Left hindlimb (tissue), 1 donor: ENCODE measurements around the gene H1-8.
"Not testable (repeated sequence)": the region's sequence is repeated elsewhere in the genome, so short reads cannot be mapped to it uniquely, and the experiment has no call there.

ENCODE experiments used
- DNase-seq: peaks from one replicate; pipeline ENCODE4 v3.0.0-alpha.2; 2018

Gene H1-8, protein sequence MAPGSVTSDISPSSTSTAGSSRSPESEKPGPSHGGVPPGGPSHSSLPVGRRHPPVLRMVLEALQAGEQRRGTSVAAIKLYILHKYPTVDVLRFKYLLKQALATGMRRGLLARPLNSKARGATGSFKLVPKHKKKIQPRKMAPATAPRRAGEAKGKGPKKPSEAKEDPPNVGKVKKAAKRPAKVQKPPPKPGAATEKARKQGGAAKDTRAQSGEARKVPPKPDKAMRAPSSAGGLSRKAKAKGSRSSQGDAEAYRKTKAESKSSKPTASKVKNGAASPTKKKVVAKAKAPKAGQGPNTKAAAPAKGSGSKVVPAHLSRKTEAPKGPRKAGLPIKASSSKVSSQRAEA

GRCh38 chr3:129543156-129543790, at the start of gene H1-8:
Gene H1-8 (plus strand): TSS chr3:129543175. CDS start chr3:129543219, 44 bp downstream.
- DNase-seq, result no peak

GRCh38 chr3:129493206-129493605, 49.8 kb upstream of the H1-8 start:
- DNase-seq, result no peak

GRCh38 chr3:129494499-129494898, 48.5 kb upstream of the H1-8 start:
- not testable (repeated sequence) for DNase-seq

DNA sequence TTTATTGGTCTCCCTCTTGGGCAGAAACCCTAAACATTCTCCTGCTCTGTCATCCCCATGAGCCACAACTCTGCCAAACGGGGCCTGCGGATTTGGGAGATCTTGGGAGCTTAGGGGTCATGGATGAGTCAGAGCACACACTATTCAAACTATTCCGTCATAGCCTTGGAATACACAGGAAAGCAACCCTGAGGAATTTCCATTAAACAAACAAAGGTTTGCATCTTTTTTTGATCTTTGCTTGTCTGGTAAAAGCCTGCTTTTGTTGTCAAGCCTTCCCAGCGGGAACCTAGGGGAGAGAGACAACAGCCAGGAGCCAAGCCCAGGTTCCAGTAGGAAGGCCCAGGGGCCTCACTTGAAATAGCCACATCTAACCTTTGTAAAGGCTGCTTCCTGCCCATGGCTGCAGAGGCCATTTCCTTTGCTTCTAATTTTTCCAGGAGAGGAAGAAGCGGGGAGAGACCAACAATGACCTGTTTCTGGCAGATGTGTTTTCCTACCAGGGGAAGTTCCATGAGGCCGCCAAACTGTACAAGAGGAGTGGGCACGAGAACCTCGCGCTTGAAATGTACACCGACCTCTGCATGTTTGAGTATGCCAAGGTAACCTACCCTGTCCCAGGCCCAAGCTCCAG, 47.9 kb upstream of the H1-8 start:
- not testable (repeated sequence) for DNase-seq

- not testable (repeated sequence) for DNase-seq
These were observed 45.1 kb upstream of the H1-8 start for GRCh38 chr3:129497876-129498275.

DNA sequence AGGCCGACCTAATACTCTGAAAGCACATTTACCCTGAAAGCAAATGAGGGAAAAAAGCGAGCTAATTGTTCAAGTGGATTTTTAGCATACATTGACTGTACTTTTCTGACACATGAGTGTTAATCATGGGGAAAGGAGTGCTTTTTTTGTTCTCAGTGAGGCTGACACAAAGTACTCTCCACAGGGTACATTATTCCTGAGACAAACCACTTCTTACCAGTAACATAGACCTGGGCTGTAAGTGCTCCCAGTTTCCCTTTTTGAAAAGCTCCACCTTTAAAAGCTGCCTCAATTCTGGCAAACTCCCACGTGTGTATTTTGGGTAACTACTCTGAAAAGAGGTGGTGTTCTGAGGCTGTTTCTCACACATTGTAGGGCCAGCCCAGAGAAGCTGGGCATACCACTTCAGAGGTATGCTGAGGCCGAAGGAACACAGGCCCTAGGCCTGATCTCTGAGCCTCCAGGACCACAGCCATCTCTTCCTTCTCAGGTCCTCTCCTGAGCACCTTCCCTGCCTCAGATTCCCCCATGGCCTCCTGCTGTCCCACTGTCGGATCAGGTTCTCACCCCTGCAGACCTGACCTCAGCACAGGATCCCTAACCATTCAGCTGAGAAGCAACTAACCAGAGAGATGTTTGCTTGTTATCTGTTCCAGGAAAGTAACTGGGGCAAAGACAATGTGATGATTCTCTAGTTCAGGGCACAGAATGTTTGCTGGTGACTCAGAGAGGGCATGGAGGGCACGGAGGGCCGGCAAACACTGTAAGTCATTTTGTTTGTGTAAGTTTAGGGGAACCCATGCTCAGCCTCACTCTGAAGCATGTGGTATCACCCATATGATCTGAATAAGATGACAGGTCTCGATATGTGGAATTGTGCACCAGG, 44.1 kb upstream of the H1-8 start:
- not testable (repeated sequence) for DNase-seq

DNA sequence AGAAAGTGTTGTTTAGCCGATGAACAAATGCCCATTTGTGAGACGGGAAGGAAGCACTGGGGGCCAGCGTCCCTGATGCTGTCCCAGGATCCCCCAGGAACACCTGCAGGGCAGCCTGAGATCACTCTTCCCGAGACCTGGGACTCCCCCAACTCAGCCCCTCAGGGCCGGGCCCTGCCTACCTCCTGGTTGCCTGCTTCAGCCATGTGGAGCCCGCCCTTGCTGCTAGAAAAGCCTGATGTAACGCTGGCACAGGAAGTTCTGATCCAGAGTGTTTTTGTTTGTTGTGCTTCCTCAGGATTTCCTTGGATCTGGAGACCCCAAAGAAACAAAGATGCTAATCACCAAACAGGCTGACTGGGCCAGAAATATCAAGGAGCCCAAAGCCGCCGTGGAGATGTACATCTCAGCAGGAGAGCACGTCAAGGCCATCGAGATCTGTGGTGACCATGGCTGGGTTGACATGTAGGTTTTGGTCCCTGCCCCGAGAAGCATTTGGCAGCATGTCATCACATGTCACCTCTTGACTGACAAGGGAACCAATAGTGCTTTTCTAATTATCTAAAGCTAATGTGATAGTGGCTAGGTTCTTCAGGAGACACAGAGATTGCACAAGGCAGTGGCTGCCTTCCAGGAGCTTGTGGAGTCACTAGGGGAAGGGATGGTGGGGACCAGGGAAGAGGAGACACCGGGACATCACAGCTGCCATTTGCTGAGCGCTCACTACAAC, 43.2 kb upstream of the H1-8 start:
- not testable (repeated sequence) for DNase-seq

- no peak for DNase-seq
These were observed 42.7 kb upstream of the H1-8 start for GRCh38 chr3:129500334-129500658.

DNA sequence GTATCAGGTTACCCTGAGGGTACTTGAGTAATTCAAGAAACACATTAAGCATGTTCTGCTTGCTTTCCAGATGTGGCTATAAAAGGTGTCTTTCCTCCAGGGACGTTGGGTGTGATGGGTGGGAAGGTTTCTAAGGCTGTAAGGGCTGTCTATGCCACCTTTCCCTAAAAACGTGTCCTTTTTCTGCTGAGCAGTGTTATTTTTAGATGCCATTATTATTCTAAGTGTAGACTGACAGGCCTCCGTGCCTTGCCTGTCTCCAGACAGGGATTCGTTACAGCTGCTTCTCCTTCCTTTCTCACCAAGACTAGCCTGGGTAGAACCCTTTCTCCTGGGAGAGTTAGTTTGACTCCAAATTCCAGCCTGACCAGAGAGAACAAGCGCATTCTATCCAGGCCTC, 41.3 kb upstream of the H1-8 start:
- DNase-seq, result no peak

DNA sequence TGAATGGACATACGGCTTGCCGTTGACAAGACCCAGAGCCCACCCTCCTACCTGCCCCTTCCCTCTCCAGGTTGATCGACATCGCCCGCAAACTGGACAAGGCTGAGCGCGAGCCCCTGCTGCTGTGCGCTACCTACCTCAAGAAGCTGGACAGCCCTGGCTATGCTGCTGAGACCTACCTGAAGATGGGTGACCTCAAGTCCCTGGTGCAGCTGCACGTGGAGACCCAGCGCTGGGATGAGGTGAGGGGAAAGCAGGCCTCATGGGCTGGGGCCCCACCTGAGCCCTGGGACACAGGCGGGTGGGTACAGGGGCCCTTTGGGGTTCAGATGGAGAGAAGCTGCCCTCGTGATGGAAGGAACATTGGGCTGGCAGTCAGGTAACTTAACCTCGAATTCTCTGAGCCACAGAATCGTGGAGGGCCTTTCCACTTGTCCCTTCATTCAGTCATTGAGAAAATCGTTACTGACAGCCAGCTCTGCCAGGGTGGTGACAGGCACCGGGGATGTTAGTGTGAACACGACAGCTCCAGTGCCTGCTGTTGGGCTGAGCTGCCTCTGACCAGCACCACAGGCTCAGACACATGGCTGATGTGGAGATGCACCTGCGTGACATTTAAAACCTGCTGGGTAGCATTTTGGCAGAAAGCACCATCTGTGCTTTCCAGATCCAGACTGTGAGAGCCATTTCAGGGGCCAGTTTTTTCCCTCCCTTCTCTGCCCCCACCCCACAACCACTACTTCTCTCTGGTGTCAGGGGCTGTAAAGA, 40.1 kb upstream of the H1-8 start:
- DNase-seq, result no peak

DNA sequence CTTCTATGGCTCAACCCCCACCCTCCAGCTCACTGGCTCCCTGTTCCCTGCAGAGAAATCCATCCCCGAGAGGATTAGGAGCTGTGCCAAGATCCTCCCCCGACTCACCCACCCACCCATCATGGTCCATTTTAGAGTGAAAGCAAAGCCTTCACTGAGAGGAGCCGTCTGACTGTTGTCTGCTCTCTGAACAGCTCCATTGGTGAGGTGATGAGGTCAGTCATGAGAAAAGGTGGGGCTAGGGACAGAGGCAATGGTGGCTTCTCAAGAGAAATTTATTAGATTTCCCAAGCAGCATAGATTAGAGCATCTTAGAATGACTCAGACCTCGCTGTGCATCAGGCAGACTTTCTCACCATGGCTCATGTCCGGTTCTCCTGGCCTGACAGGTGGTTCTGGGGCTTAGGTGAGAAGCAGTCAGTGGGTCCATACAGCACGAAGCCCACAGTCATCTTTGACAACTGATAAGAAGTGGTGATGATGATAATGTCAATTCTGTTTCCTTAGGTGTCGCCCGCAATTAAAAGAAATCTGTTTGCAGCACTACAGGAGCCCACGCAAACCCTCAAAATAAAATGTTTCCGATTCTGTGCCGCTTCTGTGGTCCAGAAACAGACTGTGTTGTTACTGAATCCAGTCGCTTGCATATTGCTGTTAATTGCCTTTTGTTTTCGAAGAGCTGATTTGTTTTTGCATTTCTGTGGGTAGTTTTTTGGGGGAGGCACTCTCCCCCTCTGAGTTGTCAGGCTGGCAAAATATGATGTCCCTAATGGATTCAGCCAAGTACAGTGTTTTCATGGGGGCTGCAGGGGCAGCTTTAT, 39.3 kb upstream of the H1-8 start:
- DNase-seq, result no peak

- no peak for DNase-seq
These were observed 38.4 kb upstream of the H1-8 start for GRCh38 chr3:129504471-129505100.

DNA sequence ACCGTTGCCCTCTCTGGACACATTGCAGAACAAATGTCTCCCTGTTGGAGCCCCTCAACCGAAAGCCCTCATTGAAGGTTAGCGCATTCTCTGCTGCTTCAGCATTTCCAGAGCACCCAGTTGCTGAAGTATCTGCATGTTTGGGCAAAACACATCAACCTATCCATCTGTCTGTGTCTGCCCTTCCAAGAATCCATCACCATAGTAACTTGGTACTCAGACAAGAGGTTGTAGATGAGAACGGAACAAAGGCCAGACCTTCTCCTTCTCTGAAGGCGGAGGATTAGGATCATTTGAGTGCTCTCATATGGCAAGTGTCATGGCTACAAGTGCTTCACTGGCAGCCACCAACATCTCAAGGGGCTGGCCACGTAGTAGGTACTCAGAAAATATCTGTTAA, 37.6 kb upstream of the H1-8 start:
- no peak for DNase-seq

DNA sequence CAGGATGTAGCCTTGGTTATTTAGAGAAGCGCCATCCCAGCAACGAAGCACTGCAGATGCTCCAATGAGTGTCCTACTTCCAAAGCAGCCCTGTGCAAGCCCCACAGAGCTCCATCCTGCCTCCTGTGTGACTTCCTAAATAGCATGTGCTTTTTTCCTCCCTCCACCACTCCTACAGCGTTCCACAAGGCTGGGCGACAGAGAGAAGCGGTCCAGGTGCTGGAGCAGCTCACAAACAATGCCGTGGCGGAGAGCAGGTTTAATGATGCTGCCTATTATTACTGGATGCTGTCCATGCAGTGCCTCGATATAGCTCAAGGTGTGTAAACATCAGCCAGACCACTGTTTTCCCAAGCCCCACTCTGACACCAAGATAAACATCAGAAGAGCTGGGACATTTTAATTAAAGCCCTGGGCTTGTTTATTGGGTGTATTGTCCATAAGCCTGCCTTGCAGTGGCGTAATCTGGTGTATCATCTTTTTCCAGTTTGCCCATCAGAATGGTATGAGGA, 36.7 kb upstream of the H1-8 start:
- no peak for DNase-seq

DNA sequence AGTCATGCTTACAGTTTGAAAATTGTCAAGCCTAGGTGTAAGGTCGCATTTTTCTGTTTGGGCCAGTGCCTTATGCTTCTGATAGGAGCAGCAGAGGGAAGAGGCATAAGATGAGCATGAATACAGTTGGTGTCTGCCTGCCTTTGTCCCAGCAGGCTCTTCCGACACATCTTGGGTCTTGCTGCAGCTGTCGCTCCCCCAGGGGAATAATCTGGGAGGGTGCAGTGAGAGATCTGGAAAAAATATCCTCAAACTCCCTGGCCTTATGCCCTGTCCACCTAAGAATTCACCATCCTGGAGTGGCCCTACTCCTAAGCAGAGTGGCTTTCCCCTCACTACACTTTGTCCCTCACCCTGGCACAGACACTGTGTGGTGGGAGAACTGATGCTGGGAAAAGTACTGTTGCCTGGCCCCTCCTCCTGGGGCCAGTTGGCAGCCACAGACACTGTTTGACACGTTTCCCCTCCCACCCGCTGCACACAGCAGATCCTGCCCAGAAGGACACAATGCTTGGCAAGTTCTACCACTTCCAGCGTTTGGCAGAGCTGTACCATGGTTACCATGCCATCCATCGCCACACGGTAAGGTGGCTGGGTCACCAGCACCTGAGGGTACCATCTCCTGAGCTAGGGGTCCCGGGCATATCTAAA, 35.7 kb upstream of the H1-8 start:
- DNase-seq, result no peak

GRCh38 chr3:129512595-129512994, 30.4 kb upstream of the H1-8 start:
- DNase-seq, result no peak

GRCh38 chr3:129513705-129514104, 29.3 kb upstream of the H1-8 start:
- DNase-seq, result no peak

- DNase-seq, result no peak
These were observed 28.9 kb upstream of the H1-8 start for GRCh38 chr3:129514110-129514509.

- no peak for DNase-seq
These were observed 28.4 kb upstream of the H1-8 start for GRCh38 chr3:129514563-129514962.
